Neural progenitor cell (in vitro differentiated cells): ENCODE data around the gene NUMB.

Source experiments
- CTCF ChIP-seq: fragments of 200-600 bp; sonication (generic); IDR thresholded peaks from 2 replicates; pipeline ENCODE4 v1.5.1; 2017; ENCODE audit warnings: antibody characterized with exemption, mild to moderate bottlenecking
- EZH2 ChIP-seq: fragments of 200-600 bp; sonication (generic); IDR thresholded peaks from 2 replicates; pipeline ENCODE4 v1.6.1; 2017; ENCODE audit warnings: antibody characterized with exemption, mild to moderate bottlenecking, moderate library complexity

GRCh38 chr14:73272393-73272792 lies 186.0 kb downstream of the NUMB start:
- TF ChIP-seq CTCF (no peak), EZH2 (no peak)
